ENCODE data around the gene GSTA2.

Gene GSTA2

GRCh38 chr6:52746213-52746612 is 17.1 kb downstream of the GSTA2 start:
- TF ChIP-seq, protein P1, sequence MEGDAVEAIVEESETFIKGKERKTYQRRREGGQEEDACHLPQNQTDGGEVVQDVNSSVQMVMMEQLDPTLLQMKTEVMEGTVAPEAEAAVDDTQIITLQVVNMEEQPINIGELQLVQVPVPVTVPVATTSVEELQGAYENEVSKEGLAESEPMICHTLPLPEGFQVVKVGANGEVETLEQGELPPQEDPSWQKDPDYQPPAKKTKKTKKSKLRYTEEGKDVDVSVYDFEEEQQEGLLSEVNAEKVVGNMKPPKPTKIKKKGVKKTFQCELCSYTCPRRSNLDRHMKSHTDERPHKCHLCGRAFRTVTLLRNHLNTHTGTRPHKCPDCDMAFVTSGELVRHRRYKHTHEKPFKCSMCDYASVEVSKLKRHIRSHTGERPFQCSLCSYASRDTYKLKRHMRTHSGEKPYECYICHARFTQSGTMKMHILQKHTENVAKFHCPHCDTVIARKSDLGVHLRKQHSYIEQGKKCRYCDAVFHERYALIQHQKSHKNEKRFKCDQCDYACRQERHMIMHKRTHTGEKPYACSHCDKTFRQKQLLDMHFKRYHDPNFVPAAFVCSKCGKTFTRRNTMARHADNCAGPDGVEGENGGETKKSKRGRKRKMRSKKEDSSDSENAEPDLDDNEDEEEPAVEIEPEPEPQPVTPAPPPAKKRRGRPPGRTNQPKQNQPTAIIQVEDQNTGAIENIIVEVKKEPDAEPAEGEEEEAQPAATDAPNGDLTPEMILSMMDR (IDR thresholded peaks at IDR 0.05; ENCODE audit: low read depth, low read length, missing control alignments): no peak
- no peak overlapping the region for H3K4me3 ChIP-seq (replicated peaks; ENCODE audit: low read depth, low read length)
- DNase-seq (ENCODE audit: extremely low read depth, low read depth): no peak

DNA sequence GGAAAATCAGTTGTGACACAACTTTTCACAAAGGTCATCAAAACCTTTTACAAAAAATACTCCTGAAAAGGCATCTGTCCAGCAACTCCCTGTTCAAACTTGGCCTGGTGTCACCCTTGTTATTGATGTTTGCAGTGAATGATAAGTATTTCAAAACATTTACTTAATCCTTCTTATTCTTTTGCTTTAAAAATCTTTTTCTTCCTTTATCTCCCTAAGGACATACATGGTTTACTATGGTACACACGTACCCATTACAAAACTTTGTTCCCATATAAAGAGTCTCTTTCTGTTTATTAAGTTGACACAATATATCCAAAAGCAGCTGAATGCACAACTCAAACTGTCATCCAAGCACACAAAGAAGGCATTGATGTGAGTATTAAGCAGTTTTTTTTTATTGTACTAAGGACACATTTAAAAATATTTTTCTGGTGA is 17.5 kb downstream of the GSTA2 start:
- DNase-seq (ENCODE audit: extremely low read depth, low read depth): no peak
- H3K4me3 ChIP-seq (replicated peaks; ENCODE audit: low read depth, low read length): no peak overlapping the region
- TF ChIP-seq, protein P1 (IDR thresholded peaks at IDR 0.05; ENCODE audit: low read depth, low read length, missing control alignments): no peak

DNA sequence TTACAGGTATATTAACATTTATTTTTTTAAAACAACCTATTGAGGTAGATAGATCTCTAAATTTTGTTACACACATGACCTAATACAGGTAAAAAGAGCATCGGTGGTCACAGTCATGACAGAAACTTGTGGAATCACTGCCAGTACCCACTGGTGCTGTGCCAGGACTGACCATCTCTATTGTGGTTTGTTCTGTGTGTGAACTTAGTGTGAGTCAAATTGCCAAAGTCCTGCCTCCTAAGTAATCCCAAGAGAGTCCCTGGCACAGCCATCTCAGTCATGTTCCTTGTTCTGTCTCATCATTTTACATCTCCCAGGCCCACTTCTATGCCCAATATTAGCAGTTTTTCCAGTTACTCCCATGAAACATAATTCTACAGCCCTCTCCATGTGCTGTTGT is 21.4 kb downstream of the GSTA2 start:
- TF ChIP-seq, protein P1 (IDR thresholded peaks at IDR 0.05; ENCODE audit: low read depth, low read length, missing control alignments): no peak
- no peak for DNase-seq (ENCODE audit: extremely low read depth, low read depth)
- H3K4me3 ChIP-seq (replicated peaks; ENCODE audit: low read depth, low read length): no peak overlapping the region

GRCh38 chr6:52739627-52740026 is 23.6 kb downstream of the GSTA2 start:
- TF ChIP-seq, protein P1 (IDR thresholded peaks at IDR 0.05; ENCODE audit: low read depth, low read length, missing control alignments): no peak
- DNase-seq (ENCODE audit: extremely low read depth, low read depth): no peak

GRCh38 chr6:52739134-52739533 is 24.1 kb downstream of the GSTA2 start:
- TF ChIP-seq, protein P1 (IDR thresholded peaks at IDR 0.05; ENCODE audit: low read depth, low read length, missing control alignments): no peak
- no peak for DNase-seq (ENCODE audit: extremely low read depth, low read depth)
- H3K4me3 ChIP-seq (replicated peaks; ENCODE audit: low read depth, low read length): no peak overlapping the region

More at GRCh38 chr6:52739627-52740026, 23.6 kb downstream of the GSTA2 start:
- no peak overlapping the region for H3K4me3 ChIP-seq (replicated peaks; ENCODE audit: low read depth, low read length)

DNA sequence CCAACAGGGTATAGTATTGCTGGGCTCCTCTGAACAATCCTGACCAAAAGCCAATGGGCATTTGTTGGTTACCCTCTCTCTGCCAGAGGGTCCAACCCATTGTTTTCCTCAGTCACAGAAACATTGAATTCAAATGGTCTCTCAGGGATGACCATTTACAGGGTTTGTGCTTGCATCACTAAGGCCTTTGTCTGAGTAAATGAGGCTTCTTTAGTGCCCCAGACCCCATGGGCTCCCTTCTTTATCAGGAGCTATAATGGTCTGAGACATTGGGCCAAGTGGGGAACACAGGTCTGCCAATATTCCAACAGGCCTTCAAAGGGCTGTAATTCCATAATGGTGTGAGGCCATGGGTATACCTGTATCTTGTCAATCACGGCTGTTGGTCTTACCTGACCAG is 27.1 kb downstream of the GSTA2 start:
- TF ChIP-seq, protein P1 (IDR thresholded peaks at IDR 0.05; ENCODE audit: low read depth, low read length, missing control alignments): no peak
- H3K4me3 ChIP-seq (replicated peaks; ENCODE audit: low read depth, low read length): no peak overlapping the region
- DNase-seq (ENCODE audit: extremely low read depth, low read depth): no peak

DNA sequence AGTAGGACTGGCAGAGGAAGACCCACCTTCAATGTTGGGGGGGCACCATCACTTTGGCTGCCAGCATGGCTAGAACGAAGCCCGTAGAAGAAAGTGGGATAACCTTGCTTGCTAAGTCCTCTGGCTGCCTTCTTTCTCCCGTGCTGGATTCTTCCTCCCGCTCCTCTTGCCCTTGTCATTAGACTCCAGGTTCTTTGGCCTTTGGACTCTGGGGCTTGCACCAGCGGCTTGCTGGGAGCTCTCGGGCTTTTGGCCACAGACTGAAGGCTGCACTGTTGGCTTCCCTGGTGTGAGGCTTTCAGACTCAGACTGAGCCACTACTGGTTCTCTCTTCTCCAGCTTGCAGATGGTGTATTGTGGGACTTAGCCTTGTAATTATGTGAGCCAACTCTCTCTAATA is 28.2 kb downstream of the GSTA2 start:
- H3K4me3 ChIP-seq (replicated peaks; ENCODE audit: low read depth, low read length): no peak overlapping the region
- TF ChIP-seq, protein P1 (IDR thresholded peaks at IDR 0.05; ENCODE audit: low read depth, low read length, missing control alignments): no peak
- DNase-seq (ENCODE audit: extremely low read depth, low read depth): no peak

Measured in HFF-Myc (cell line).